ENCODE data around the gene UBTF. TPM values are rescaled to one million over a fixed set of nuclear protein-coding genes. Genes with fewer than 3 reads are reported as not detected.
"Not testable (repeated sequence)": the region's sequence is repeated elsewhere in the genome, so short reads cannot be mapped to it uniquely, and the experiment has no call there.

Gene UBTF
- total RNA-seq, 2 donors from 2014 or later = 61.1 to 69.6 TPM

DNA sequence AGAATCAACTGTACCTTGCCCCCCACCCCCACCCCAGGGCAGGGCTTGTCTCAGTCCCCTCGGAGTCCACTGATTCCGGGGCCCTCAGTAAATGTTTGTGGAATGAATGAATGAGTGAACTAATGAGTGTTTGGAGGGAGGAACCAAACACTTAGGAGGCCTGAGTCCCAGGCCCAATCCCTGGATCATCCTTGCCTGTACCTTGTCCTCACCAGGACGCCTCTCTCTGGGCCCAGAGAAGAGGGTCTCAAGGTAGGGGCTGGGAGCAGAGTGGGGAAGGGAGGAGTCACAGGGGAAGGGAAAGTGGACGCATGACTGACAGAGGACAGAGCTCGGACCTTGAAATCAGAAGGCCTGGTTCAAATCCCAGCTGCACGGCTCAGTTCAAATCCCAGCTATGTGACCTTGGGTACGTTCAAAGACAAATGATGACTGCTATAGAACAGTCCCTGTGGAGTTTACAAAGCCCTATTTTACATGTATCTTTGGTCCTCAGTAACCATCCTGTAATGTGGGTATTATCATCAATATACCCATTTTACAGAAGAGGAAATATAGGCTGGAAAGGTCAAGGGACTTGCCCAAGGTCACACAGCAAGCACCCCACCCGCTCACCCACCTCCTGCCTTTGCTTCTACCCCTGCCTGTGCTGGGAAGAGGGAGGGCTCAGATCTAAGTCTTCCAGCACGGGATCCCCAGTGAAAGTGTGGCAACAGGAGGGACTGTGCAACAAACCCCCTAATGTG, 30.2 kb upstream of the UBTF start:
- ATAC-seq = no peak
- intact Hi-C loops (cut with DNase I, micrococcal nuclease) = no loop called here
- DNase-seq = no peak

GRCh38 chr17:44247876-44248736, 28.6 kb upstream of the UBTF start:
- ATAC-seq (no peak), DNase-seq (no peak)
- intact Hi-C loops (cut with DNase I, micrococcal nuclease) = no loop called here

- peak in 1 of 2 donors; percentile 27 for DNase-seq
- ATAC-seq = peak; percentile 31
- intact Hi-C loops (cut with DNase I, micrococcal nuclease) = no loop called here
Measured at GRCh38 chr17:44247440-44247841, 28.0 kb upstream of the UBTF start.

DNA sequence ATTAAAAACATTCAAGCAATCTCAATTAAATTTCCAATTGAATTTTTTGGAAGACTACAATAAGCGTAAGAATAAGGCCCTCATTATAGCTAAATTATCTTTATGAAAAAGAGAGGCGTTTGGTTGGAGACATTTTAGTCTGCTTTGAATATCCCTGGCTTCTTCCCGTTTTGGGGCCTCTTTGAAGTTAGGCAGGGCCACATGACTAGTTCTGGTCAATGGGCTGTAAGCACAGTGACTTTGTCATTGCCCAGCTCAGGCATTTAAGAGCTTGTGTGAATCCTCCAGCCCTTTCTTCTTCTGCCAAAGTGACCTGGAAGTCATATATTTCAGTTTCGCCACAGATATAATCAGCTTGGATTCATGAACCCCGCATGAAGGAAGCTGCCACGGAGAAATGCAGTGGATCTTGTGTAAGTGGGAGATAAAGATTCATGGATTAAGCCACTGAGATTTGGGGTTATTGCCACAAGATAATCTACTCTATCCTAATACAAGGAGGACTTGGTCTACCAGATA, 21.7 kb upstream of the UBTF start:
- DNase-seq (no peak), ATAC-seq (no peak)
- intact Hi-C loops (cut with DNase I, micrococcal nuclease) = no loop called here

- intact Hi-C loops (cut with DNase I, micrococcal nuclease); DNase-seq; ATAC-seq: not testable (repeated sequence)
Measured at GRCh38 chr17:44237886-44238285, 18.4 kb upstream of the UBTF start.

- ATAC-seq (no peak), DNase-seq (no peak)
- intact Hi-C loops (cut with DNase I, micrococcal nuclease) = no loop called here
Measured at GRCh38 chr17:44236444-44236991, 17.0 kb upstream of the UBTF start.

- DNase-seq = no peak
- no peak for ATAC-seq
- intact Hi-C loops (cut with DNase I, micrococcal nuclease) = no loop called here
Measured at GRCh38 chr17:44235583-44235936, 16.1 kb upstream of the UBTF start.

DNA sequence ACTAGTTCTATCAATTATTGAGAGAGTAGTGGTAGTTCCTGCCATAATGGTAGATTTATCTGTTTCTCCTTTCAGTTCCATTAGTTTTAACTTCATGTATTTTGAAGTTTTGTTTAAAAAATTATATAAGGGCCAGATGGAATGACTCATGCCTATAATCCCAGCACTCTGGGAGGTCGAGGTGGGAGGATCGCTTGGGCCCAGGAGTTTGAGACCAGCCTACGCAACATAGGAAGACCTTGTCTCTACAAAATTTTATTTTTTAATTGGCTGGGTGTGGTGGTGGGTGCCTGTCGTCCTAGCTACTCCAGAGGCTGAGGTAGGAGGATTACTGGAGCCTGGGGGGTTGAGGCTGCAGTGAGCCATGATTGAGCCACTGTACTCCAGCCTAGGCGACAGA, 14.1 kb upstream of the UBTF start:
- DNase-seq = no peak
- intact Hi-C loops (cut with DNase I, micrococcal nuclease) = no loop called here
- no peak for ATAC-seq

DNA sequence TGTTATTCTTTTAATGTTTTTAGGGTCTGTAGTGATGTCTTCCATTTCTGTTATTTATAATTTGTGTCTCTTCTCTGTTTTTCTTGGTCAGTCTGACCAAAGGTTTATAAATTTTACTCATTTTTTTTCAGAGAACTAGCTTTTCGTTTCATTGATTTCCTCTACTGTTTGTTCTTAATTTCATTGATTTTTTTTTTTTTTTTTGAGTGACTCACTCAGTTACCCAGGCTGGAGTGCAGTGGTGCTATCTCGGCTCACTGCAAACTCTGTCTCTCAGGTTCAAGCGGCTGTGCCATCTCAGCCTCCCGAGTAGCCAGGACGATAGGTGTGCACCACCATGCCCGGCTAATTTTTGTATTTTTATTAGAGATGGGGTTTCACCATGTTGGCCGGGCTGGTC, 12.6 kb upstream of the UBTF start:
- intact Hi-C loops (cut with DNase I, micrococcal nuclease) = no loop called here
- no peak for DNase-seq
- no peak for ATAC-seq

DNA sequence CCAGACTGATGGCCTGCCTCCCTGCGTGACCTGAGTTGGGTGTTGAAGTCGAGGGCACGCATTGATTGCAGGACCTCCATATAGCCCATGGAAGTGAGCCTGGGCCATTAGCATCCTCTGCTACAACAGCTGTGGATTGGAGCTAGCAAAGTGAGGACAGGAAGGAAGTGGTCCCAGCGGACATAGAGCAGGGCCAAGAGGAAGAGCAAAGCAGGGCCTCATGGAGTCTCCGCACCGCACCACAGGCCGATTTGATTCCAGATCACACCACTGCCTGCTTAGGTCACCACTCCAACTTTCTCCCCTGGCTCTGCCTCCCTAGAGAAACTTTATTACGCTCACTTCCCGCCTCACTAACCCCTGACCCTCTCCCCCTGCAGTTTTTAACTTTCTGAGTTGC, 10.7 kb upstream of the UBTF start:
- no peak for DNase-seq
- ATAC-seq = no peak
- intact Hi-C loops (cut with DNase I, micrococcal nuclease) = no loop called here

DNA sequence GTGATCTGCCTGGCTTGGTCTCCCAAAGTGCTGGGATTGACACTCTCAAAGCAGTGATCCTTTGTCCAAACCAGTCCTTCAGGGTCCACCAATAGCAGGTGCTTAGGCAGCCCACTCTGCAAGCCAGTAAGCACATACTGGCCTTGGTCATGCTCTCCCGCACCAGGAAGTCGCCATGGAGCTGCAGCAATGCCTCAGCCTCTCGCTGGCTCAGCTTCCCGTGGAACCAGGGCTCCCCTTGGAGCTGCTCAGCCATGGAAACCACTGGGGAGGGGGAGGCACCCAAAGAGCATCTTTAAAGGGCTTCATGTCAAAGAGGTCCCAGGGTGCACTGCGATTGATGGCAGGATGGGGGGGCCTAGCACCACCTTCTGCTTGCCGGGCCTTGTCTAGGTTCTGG, 9.6 kb upstream of the UBTF start:
- intact Hi-C loops (cut with DNase I, micrococcal nuclease) = no loop called here
- no peak for ATAC-seq
- DNase-seq = no peak

- ATAC-seq (no peak), DNase-seq (peak; percentile 53 to 61)
- intact Hi-C loops (cut with DNase I, micrococcal nuclease) = loop anchor here in 1 of 2 donors (5.0 kb wide), 1 partner anchor 104 kb away; no protein-coding TSS in a partner anchor
Measured at GRCh38 chr17:44223541-44224071, 4.1 kb upstream of the UBTF start.

- peak; percentile 82 to 88 for DNase-seq
- intact Hi-C loops (cut with DNase I, micrococcal nuclease) = loop anchor here in 1 of 2 donors (5.0 kb wide), 1 partner anchor 105 kb away; no protein-coding TSS in a partner anchor
- peak; percentile 23 for ATAC-seq
Measured at GRCh38 chr17:44222112-44222869, 2.8 kb upstream of the UBTF start.

GRCh38 chr17:44221862-44222111, 2.3 kb upstream of the UBTF start:
- intact Hi-C loops (cut with DNase I, micrococcal nuclease) = loop anchor here in 1 of 2 donors (5.0 kb wide), 1 partner anchor 106 kb away; no protein-coding TSS in a partner anchor
- ATAC-seq = no peak
- DNase-seq = peak in 1 of 2 donors; percentile 55

DNA sequence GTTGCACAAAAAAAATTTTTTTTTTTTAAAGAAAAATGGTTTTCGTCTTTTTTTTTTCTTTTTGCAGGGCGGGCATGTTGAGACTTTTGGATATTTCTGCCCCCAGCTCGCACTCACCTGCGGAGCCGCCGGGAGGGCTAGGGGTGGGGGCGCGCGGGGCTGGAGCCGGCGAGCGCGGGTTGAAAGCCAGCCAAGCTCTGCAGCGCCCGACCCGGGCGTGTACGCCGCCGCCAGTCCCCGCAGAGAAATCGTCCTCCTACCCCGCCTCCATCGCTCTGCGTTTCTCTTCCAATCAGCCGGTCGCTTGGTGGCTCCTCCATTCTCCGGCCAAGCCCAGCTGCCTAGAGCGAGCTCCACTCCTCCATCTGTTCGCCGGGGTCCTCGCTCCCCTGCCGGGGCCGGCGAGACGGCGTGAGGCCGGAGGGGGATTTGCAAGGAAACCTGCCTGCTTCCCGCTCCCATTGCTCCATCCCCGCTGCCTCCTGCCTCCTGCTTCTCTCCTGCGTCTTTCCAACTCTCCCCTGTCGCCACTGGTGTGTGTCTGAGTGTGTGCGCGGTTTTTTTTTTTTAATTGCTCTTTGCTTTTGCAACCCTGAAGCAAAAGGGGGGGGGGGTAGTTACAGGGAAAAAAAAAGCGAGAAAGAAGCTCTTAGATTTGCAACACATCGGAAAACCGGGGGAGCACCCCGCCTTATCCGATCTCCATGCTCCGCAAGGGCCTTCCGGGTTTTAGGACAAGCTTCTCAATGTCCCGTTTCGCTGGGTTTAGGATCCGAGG, 1.8 kb upstream of the UBTF start:
- peak; percentile 51 for ATAC-seq
- intact Hi-C loops (cut with DNase I, micrococcal nuclease) = loop anchor here in 1 of 2 donors (5.0 kb wide), 1 partner anchor 106 kb away; no protein-coding TSS in a partner anchor
- DNase-seq = peak; percentile 81 to 84

- intact Hi-C loops (cut with DNase I, micrococcal nuclease) = loop anchor here in 1 of 2 donors (5.0 kb wide), 1 partner anchor 107 kb away; no protein-coding TSS in a partner anchor
- peak in 1 of 2 donors; percentile 63 for DNase-seq
- peak; percentile 26 for ATAC-seq
Measured at GRCh38 chr17:44220213-44221083, 973 bp upstream of the UBTF start.

GRCh38 chr17:44219108-44219615, 313 bp downstream of the UBTF start:
- DNase-seq (peak; percentile 56 to 76), ATAC-seq (peak; percentile 34)
- intact Hi-C loops (cut with DNase I, micrococcal nuclease) = no loop called here

Data from left colon (tissue), 2 donors.